ENCODE data around the gene SLC48A1. TPM values are rescaled to one million over a fixed set of nuclear protein-coding genes. Genes with fewer than 3 reads are reported as not detected.

SLC48A1 gene
- total RNA-seq, 1 donor from 2014 or later = 19.7 TPM

DNA sequence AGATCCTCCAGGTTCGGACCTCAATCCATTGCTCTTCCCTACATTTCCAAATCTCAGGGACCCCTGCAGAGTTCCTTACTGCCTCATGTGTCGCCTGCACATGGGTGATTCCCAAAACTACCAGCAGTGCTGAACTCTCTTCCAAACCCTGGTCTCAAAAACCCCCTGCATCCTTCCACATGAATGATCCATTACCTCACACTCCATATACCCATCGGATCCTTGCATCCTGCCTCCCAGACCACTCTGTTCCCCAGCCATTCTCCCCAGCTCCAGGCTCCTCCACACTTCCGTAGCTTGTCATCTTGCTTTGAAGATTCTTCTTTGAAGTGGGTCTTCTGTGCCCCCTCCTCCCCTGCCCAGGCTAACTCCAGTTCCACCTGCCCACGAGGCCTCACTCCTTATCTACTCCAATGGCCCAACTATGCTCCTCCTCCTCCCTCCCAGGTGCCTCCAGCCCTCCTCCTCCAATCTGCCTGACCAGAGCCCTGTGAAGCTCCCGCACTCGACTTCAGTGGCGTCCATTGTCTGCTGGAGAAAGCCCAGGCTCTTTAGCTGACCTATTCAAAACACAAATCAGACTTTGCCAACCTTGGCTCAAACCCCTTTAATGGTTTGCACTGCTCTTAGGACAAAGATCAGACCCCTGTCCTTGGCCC lies 28.1 kb upstream of the SLC48A1 start:
- Mint-ChIP-seq H3K4me1 (ENCODE audit: unreplicated experiment) (peaks cover 23% of the 10 kb centered on the region), H3K9me3 (no peaks in the 10 kb centered on the region), H3K4me3 (no peak overlapping the region), H3K27me3 (no peaks in the 10 kb centered on the region), H3K27ac (no peak overlapping the region), H3K36me3 (no peaks in the 10 kb centered on the region)
- TF ChIP-seq CTCF (conservative IDR thresholded peaks at IDR 0.05) = no peak
- DNase-seq (ENCODE audit: extremely low spot score, unreplicated experiment) = no peak

DNA sequence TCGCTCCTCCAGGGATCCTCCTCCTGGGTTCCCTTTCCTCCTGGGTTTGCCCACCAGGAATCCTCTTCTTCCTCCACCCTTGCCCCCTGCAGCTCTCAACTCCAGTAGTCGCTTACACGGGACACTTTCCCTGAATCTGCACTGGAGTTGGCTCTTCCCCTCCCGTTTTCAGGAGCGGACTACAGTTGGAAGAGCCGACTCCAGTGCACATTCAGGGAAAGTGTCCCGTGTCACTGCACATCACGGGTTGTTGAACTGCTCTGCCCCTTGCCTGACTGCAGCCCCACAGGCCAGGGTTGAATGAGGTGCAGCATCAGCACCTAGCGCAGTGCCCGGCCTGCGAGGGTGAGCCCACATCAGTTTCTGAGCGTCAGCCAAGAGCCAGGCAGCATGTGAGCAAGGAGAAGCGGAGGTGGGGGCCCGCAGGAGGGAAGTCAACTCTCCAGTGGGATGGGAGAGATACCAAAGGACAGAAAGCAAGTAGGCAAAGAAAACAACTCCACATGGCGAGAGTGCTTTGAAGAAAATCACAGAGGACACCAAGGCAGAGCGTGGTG lies 27.5 kb upstream of the SLC48A1 start:
- H3K4me3 Mint-ChIP-seq = no peak overlapping the region
- H3K4me1 Mint-ChIP-seq (ENCODE audit: unreplicated experiment) = peaks cover 23% of the 10 kb centered on the region
- H3K27me3 Mint-ChIP-seq = no peaks in the 10 kb centered on the region
- no peak for DNase-seq (ENCODE audit: extremely low spot score, unreplicated experiment)
- no peak overlapping the region for H3K27ac Mint-ChIP-seq
- H3K9me3 Mint-ChIP-seq = no peaks in the 10 kb centered on the region
- H3K36me3 Mint-ChIP-seq = no peaks in the 10 kb centered on the region
- TF ChIP-seq CTCF (conservative IDR thresholded peaks at IDR 0.05) = no peak

DNA sequence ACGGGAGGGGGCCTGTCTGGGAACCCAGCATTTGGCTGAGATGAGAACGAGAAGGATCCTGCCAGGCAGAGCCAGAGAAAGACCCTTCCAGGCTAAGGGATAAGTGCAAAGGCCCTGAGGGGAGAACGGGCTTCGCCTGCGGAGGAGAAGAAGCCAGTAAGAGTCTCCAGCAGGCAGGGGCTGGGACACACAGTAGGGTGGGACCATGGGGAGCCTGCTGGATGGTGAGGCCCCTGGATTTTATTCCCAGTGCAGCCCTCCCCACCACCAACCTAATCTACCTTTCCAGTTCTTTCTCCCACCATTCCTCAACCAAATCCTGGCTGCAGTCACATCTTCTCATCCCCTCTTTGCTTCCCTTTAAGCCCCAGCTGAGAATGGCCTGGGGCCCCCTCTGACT lies 27.0 kb upstream of the SLC48A1 start:
- TF ChIP-seq CTCF (conservative IDR thresholded peaks at IDR 0.05) = no peak
- Mint-ChIP-seq H3K27ac (no peak overlapping the region), H3K27me3 (no peaks in the 10 kb centered on the region), H3K36me3 (no peaks in the 10 kb centered on the region), H3K4me1 (ENCODE audit: unreplicated experiment) (peaks cover 22% of the 10 kb centered on the region), H3K4me3 (no peak overlapping the region), H3K9me3 (no peaks in the 10 kb centered on the region)
- DNase-seq (ENCODE audit: extremely low spot score, unreplicated experiment) = no peak

DNA sequence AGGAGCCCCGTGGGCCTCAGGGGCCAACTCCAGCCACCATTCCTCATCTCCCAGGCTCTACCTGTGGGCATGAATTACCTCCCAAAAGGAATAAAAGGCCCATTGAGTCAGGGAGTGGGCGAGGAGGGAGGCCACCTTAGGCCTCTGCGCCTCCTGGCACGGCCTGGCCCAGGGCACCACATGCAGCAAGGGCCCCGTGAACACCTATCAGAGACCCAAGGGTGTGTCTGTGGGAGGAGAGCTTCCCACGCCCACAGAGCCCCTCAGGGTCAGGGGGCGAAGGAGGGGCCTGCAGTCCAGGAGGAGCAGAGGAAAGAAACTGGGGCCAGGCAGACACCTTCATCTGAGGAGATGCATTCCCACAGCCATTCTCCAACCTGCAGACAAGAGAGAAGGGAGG lies 26.5 kb upstream of the SLC48A1 start:
- Mint-ChIP-seq H3K4me1 (ENCODE audit: unreplicated experiment) (peaks cover 18% of the 10 kb centered on the region), H3K27ac (no peak overlapping the region), H3K36me3 (no peaks in the 10 kb centered on the region), H3K27me3 (no peaks in the 10 kb centered on the region), H3K9me3 (no peaks in the 10 kb centered on the region), H3K4me3 (no peak overlapping the region)
- DNase-seq (ENCODE audit: extremely low spot score, unreplicated experiment) = no peak
- TF ChIP-seq CTCF (conservative IDR thresholded peaks at IDR 0.05) = no peak

- Mint-ChIP-seq H3K9me3 (no peaks in the 10 kb centered on the region), H3K4me1 (ENCODE audit: unreplicated experiment) (peaks cover 18% of the 10 kb centered on the region), H3K27me3 (no peaks in the 10 kb centered on the region), H3K4me3 (no peak overlapping the region), H3K36me3 (no peaks in the 10 kb centered on the region), H3K27ac (no peak overlapping the region)
- no peak for TF ChIP-seq CTCF (conservative IDR thresholded peaks at IDR 0.05)
- DNase-seq (ENCODE audit: extremely low spot score, unreplicated experiment) = no peak
Observed at GRCh38 chr12:47747126-47747525, 25.9 kb upstream of the SLC48A1 start.
